LNCaP clone FGC (cell line): ENCODE results near the gene NANS.
A peak's percentile ranks its signal among the peaks of the same experiment; 100 is the strongest.

ENCODE experiments used
- DNase-seq: peaks from one replicate; pipeline ENCODE4 v3.0.0-alpha.2; 2011; ENCODE audit warnings: low read depth
- H3K4me3 ChIP-seq: 2 replicates; pipeline ENCODE4 v1.5.1; 2011; ENCODE audit warnings: mild to moderate bottlenecking, low read depth, low read length, control low read depth
- TF ChIP-seq, protein P1 (sequence below): IDR thresholded peaks from 2 replicates; pipeline ENCODE4 v1.5.1; 2012; ENCODE audit warnings: mild to moderate bottlenecking; ENCODE audit not compliant: control insufficient read depth, insufficient read depth; ENCODE audit errors: extremely low read depth

Gene NANS

DNA sequence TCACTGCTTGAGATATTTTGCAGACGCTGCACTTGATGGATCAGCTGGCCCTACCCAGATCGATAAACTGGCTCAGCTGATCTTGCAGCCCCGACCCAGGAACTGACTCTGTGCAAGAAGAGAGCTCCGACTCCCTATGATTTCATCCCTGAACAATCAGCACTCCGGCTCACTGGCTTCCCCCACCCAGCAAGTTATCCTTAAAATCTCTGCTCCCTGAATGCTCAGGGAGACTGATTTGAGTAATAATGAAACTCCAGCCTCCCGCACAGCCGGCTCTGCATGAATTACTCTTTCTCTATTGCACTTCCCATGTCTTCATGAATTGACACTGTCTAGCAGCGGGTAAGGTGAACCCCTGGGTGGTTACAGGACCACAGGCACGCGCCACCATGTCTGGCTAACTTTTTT lies 16.9 kb upstream of the NANS start:
- TF ChIP-seq, protein P1, sequence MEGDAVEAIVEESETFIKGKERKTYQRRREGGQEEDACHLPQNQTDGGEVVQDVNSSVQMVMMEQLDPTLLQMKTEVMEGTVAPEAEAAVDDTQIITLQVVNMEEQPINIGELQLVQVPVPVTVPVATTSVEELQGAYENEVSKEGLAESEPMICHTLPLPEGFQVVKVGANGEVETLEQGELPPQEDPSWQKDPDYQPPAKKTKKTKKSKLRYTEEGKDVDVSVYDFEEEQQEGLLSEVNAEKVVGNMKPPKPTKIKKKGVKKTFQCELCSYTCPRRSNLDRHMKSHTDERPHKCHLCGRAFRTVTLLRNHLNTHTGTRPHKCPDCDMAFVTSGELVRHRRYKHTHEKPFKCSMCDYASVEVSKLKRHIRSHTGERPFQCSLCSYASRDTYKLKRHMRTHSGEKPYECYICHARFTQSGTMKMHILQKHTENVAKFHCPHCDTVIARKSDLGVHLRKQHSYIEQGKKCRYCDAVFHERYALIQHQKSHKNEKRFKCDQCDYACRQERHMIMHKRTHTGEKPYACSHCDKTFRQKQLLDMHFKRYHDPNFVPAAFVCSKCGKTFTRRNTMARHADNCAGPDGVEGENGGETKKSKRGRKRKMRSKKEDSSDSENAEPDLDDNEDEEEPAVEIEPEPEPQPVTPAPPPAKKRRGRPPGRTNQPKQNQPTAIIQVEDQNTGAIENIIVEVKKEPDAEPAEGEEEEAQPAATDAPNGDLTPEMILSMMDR: no peak
- H3K4me3 ChIP-seq: no peak overlapping the region
- no peak for DNase-seq

DNA sequence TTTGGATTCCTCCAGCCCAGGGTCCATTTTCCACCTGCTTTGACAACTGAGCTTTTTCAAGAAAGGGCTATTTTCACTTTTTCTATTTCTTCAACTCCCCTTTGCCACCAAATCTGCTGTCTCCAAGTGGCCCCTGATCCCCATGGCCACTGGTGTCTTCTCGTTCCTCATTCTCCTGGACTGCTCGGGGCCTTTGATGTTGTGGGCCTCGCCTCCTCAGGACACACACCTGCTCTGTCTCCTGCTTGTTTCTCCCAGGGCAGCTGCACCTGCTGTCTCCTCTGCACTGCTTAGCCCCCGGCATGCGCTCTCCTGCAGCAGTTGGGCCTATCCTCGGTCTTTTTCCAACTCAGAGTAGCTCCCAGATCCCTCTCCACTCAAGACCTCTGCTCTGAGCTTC lies 16.3 kb upstream of the NANS start:
- no peak for DNase-seq
- TF ChIP-seq, protein P1: no peak
- H3K4me3 ChIP-seq: no peak overlapping the region

DNA sequence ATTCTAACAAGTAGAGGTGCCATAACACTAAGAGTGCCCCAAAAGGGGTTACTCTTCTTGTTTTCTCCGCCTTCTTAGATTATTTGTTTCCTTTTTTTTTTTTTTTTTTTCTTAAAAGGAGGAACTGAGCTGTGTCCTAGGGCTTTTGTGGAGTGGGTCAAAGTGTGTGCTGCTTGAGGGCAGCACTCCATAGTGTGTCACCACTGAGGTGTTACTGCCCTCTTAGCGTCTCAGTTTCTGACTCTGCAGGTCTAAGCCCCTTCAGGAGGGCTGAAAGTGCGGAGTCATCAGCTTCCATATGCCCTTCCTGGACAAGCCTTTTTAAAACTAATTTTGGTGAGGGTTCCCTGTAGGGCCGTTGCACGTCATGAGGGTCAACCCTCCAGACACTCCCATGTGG lies 12.6 kb upstream of the NANS start:
- H3K4me3 ChIP-seq: no peak overlapping the region

DNA sequence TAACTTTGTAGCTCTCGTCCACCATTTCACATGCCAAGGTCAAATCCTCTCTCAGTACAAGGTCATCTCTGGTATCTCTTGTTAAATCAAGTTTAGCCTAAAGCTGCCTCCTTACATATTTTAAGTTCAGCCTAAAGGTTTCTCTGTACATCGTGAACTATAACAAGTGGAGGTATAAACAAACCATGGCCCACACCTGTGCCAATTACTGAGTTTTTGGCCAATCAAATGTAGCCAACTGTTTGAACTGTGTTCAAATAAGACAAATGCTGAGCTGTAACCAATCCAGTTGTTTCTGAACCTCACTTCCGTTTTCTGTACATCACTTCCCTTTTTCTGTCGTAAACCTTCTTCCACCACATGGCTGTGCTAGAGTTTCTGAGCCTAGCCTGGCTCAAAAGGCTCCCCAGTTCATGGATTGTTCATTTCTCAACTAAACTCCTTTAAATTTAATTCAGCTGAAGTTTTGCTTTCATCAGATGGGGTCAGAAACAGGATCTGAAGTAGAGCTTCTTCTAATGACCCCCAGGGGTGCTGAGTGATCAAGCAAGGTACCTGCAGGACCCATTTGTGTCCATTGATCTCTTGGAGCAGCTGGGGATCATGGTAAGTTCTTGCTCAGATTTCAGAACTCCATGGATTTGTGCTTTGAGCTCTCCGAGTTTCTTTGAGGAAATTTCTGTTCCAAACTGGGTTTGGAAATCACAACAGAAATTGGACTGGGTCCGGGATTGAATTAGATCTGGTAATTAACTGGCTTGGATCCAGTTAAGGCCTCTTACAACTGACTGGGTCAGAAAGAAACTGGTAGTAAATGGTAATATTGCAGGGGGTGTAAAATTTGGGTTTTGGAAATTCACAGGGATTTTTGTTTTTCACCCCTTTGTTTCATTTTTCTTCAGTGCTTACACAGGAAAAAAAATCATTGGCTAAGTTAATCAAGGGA lies 11.0 kb upstream of the NANS start:
- peak; percentile 94 for DNase-seq
- H3K4me3 ChIP-seq: peak overlapping the region; percentile 65
- TF ChIP-seq, protein P1: no peak

More for the DNA sequence above, 12.6 kb upstream of the NANS start:
- TF ChIP-seq, protein P1: no peak
- no peak for DNase-seq

DNA sequence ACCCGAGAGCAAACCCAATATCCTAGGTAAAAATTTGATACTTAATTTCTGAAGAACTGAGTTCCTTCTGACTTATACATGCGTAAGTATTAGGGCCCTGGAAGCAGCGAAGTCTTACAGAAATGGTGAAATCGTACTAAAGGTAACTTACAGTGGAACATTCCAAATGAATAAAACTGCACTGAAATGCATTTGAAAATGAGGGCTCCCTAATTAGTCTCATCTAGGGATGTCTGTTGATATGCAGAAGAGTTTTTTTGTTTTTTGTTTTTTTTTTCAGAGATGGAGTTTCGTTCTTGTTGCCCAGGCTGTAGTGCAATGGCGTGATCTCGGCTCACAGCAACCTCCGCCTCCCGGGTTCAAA lies 10.4 kb upstream of the NANS start:
- TF ChIP-seq, protein P1: no peak
- H3K4me3 ChIP-seq: peak overlapping the region; percentile 65
- no peak for DNase-seq

DNA sequence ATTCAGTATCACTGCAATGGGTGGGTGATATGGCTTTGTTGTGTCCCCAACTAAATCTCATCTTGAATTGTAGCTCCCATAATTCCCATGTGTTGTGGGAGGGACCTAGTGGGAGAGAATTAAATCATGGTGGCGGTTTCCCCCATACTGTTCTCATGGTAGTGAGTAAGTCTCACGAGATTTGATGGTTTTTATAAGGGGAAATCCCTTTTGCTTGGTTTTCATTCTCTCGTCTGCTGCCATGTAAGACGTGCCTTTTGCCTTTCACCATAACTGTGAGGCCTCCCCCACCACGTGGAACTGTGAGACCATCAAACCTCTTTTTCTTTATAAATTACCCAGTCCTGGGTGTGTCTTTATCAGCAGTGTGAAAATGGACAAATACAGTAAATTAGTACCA lies 9.5 kb upstream of the NANS start:
- DNase-seq: no peak
- TF ChIP-seq, protein P1: no peak
- peak overlapping the region; percentile 65 for H3K4me3 ChIP-seq
